Upper lobe of right lung (tissue), 1 donor: ENCODE measurements around the gene BCAR3. TPM values are rescaled to one million over a fixed set of nuclear protein-coding genes. Genes with fewer than 3 reads are reported as not detected.

Experiments used
- ATAC-seq: fragments of 200-7000 bp; cut with Tn5 transposase; one replicate; pipeline ENCODE4 v1.9.1; 2020; ENCODE audit warnings: mild to moderate bottlenecking, moderate library complexity
- DNase-seq: peaks from one replicate; pipeline ENCODE4 v3.0.0-alpha.2; 2020
- H3K27ac ChIP-seq: fragments of 200-600 bp; one replicate; pipeline ENCODE4 v1.8.0; 2022
- H3K27me3 ChIP-seq: fragments of 200-600 bp; one replicate; pipeline ENCODE4 v1.8.0; 2022; ENCODE audit warnings: mild to moderate bottlenecking
- H3K36me3 ChIP-seq: fragments of 200-600 bp; one replicate; pipeline ENCODE4 v1.8.0; 2022
- H3K4me1 ChIP-seq: fragments of 200-600 bp; one replicate; pipeline ENCODE4 v1.8.0; 2022
- H3K4me3 ChIP-seq: fragments of 200-600 bp; one replicate; pipeline ENCODE4 v1.8.0; 2022; ENCODE audit warnings: mild to moderate bottlenecking
- H3K9me3 ChIP-seq: fragments of 200-600 bp; one replicate; pipeline ENCODE4 v1.8.0; 2022
- intact Hi-C: fragments of 100-400 bp; cut with DNase I; formaldehyde crosslinking; loops from one replicate; pipeline ENCODE4 v1.11.0; 2022
- total RNA-seq: library from RNA; stranded (reverse); fragmentation: NEBNext Ultra II Directional; extraction: Animal tissue kit (Norgen Biotek cat#: 25700); gene quantifications from one replicate; pipeline ENCODE4 v1.2.1, GENCODE V29; 2021
- TF ChIP-seq, protein P1 (sequence below): fragments of 200-600 bp; IDR thresholded peaks from one replicate; pipeline ENCODE4 v1.8.0; 2022; ENCODE audit warnings: antibody characterized with exemption
- donor health status: DM: no; HTN: yes; CAD: no; lungs with severe emphysema.

Gene BCAR3
- total RNA-seq, 1 donor from 2014 or later: 23.5 TPM

DNA sequence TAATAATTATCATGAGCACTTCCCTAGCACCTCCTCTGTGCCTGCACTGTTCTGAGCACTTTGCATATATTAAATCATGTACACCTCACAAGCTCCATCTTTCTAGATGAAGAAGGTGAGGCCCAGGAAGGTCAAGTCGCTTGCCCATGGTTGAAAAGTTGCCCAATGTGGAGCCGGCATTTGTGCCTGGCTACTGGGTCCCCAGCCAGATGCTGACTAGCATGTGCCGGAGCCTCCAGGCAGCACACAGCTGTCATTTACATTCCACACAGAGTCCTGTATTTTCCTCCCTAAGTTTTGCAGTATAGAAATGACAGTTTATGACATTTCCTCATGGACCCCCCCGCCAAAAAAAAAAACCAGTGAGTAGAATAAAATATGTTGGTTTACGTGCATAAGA is 94.3 kb downstream of the BCAR3 start:
- H3K36me3 ChIP-seq: peaks cover 52% of the 10 kb centered on the region
- no peaks in the 10 kb centered on the region for H3K9me3 ChIP-seq
- H3K4me3 ChIP-seq: no peak overlapping the region
- TF ChIP-seq, protein P1, sequence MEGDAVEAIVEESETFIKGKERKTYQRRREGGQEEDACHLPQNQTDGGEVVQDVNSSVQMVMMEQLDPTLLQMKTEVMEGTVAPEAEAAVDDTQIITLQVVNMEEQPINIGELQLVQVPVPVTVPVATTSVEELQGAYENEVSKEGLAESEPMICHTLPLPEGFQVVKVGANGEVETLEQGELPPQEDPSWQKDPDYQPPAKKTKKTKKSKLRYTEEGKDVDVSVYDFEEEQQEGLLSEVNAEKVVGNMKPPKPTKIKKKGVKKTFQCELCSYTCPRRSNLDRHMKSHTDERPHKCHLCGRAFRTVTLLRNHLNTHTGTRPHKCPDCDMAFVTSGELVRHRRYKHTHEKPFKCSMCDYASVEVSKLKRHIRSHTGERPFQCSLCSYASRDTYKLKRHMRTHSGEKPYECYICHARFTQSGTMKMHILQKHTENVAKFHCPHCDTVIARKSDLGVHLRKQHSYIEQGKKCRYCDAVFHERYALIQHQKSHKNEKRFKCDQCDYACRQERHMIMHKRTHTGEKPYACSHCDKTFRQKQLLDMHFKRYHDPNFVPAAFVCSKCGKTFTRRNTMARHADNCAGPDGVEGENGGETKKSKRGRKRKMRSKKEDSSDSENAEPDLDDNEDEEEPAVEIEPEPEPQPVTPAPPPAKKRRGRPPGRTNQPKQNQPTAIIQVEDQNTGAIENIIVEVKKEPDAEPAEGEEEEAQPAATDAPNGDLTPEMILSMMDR: no peak
- DNase-seq (no peak), ATAC-seq (no peak)
- H3K4me1 ChIP-seq: peaks cover 34% of the 10 kb centered on the region
- no peak overlapping the region for H3K27ac ChIP-seq
- intact Hi-C loops: no loop called here
- H3K27me3 ChIP-seq: no peaks in the 10 kb centered on the region

DNA sequence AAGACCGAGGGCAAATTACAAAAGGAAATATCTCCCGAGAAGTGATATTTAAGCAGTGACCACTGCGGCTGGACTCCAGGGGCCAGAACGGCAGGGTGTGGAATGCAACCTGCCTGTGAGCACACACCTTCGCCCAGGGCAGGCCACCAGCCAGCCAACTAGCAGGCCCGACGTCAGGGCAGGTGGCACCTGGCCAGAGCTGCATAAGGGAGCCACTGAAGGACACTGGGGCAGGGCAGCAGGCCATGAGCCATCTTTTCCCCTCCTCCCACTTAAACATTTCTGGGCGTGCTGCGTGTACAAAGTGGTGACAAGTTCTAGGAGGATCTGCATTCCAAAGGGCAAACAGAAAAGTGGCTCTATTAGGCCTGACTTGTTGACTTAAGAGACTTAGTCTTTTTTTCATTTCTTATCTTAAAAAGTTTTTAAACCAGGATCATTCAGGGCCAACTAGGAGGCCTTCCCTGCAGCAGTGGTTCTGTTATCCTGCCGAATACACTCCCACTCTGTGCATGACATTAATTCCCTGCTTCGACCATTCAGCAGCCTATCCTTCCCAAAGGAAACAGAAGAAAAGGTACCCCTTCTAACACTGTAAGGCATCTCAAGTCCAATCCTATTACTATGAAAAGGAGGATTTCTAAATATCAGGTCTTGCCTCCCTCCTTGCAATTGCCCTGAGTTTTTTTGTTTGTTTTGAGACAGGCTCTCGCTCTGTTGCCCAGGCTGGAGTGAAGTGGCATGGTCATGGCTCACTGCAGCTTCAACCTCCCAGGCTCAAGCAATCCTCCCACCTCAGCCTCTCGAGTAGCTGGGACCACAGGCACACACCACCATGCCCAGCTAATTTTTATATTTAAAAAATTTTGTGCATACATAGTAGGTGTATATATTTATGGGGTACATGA is 96.3 kb downstream of the BCAR3 start:
- H3K9me3 ChIP-seq: no peaks in the 10 kb centered on the region
- DNase-seq: peak; percentile 97
- intact Hi-C loops: no loop called here
- TF ChIP-seq, protein P1: no peak
- H3K4me3 ChIP-seq: peak overlapping the region; percentile 32
- H3K27me3 ChIP-seq: no peaks in the 10 kb centered on the region
- H3K36me3 ChIP-seq: peaks cover 68% of the 10 kb centered on the region
- H3K4me1 ChIP-seq: peaks cover 22% of the 10 kb centered on the region
- peak overlapping the region; percentile 76 for H3K27ac ChIP-seq
- peak; percentile 95 for ATAC-seq

DNA sequence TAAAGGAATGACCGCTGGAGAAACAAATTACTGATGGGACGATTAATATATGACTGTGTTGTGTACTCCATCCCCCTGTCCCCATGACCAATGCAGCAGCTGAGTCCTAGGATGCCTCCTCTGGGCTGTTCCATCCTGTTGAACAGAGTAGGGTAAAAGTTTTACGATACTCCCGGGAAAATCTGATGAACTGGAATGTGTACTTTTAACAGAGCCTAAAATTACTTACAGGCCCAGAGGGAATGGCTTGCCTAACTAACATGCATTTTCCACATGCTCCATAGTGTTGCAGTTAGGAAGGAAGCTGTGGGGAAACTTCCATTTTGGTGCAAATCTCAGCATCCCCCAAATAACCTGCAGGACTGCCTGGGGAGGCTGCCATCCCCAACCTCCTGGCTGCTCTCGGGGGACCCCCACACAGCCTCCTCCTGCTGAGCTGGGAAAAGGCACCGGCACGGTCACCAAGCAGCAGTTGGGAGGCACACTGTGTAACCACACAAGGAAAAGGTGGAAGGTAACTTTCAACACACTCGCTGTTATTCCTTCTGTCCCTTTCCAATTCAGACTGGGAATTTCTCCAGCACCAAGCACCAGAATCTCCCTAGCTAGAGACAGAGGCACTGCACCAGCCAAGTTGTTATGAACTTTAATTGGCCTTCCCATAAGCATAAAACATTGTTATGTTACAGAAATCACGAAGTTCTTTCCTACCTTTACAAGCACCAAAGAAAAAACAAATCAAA is 97.2 kb downstream of the BCAR3 start:
- ATAC-seq (peak; percentile 27), DNase-seq (no peak)
- TF ChIP-seq, protein P1: no peak
- Histone ChIP-seq H3K4me1 (peaks cover 24% of the 10 kb centered on the region), H3K27ac (peak overlapping the region; percentile 76), H3K9me3 (no peaks in the 10 kb centered on the region), H3K36me3 (peaks cover 61% of the 10 kb centered on the region), H3K27me3 (no peaks in the 10 kb centered on the region), H3K4me3 (peak overlapping the region; percentile 32)
- intact Hi-C loops: no loop called here

DNA sequence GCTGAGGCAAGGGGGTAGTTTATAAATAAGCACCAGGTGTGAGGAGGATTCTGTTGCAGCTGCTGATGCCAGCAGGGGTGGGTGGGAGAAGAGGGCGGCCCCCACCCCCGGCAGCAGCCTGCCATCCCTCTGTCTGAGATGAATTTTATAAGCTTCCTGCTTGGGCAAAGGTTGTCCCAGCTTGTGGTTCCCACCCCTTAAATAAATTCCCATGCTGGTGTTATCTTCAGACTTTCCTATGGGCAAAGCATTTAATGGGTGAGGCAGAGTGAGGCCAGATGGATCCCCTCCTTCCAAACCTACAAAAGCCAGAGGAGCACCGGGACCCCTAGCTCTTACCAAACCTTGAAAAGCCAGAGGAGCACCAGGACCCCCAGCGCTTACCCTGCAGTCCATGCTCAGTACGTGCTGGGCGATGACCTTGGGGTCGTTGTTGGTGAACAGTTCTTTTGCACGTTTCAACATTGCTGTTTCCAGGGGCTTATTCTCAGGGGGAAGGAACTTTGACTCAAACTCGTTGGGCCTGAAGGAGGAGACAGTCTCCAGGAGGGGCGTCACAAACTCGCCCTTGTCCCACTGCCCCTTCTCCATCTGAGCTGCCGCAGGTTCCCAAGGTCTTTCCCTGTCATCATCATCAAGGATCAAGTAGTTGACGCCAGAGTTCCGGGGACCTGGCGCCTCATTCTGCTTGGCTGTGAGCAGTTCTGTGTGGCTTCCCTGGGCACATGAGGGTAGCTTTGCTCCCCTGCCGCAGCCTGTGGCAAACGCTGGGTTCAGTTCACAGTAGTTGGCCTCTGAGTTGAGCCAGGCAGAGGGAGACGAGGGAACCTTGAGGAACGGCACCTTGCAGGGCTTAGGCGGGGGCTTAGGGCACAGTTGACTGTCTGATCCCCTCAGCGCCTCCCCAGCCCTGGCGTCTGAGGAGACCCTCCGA is 99.5 kb downstream of the BCAR3 start:
- Histone ChIP-seq H3K4me1 (peaks cover 26% of the 10 kb centered on the region), H3K4me3 (no peak overlapping the region), H3K36me3 (peaks cover 50% of the 10 kb centered on the region), H3K27me3 (no peaks in the 10 kb centered on the region), H3K9me3 (no peaks in the 10 kb centered on the region), H3K27ac (no peak overlapping the region)
- TF ChIP-seq, protein P1: no peak
- ATAC-seq: no peak
- DNase-seq: no peak
- intact Hi-C loops: no loop called here

DNA sequence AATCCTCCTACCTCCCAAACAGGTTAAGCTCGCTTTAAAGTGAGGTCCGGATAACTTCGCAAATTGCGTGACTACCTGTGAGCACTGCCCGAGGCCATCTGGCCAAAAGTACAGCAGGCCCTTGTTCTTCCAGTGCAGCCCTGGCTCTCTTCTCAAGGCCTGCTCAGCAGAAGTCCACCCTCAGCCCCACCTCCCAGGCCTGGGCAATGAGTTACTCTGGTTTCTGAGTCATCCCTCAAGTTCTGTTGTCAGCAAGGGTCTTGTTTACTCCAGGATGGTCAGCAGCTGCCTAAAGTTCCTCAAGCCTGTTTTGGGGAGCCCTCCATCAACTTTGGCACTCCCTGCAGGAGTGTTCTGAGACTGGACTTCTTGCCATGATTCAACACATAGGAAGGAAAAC is 101.7 kb downstream of the BCAR3 start:
- no peak for DNase-seq
- Histone ChIP-seq H3K4me3 (no peak overlapping the region), H3K36me3 (peaks cover 61% of the 10 kb centered on the region), H3K4me1 (peaks cover 26% of the 10 kb centered on the region), H3K27ac (peak overlapping the region; percentile 60), H3K9me3 (no peaks in the 10 kb centered on the region), H3K27me3 (no peaks in the 10 kb centered on the region)
- TF ChIP-seq, protein P1: no peak
- peak; percentile 64 for ATAC-seq
- intact Hi-C loops: no loop called here
